ENCODE data around the gene NSUN4. TPM values are rescaled to one million over a fixed set of nuclear protein-coding genes. Genes with fewer than 3 reads are reported as not detected.
"Not testable (repeated sequence)": the region's sequence is repeated elsewhere in the genome, so short reads cannot be mapped to it uniquely, and the experiment has no call there.

Gene NSUN4
- total RNA-seq, 4 donors from 2014 or later: 1.0 to 42.4 (median 23.2) TPM

DNA sequence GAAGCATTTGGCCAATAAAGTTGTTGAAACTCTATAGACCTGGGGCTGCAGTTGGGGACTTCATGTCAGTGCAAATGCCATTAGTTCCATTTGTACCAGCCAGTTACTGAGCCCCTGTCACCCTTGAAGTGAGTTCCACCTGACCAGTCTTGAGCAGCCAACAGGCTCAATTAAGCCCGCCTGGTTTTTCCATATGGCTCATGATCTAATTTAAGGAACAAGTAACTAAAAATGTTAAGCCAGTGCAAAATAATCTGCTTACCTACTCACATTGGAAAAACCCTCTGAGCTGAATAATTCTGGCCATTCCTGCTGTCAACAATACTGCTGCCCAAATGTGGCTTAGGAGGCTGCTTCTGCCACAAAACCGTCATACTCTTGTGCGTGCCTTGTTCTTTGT lies 21.6 kb downstream of the NSUN4 start:
- intact Hi-C loops (cut with DNase I; ENCODE audit: low total_unique reads): no loop called here
- no peak for DNase-seq
- Histone ChIP-seq H3K9me3 (no peaks in the 10 kb centered on the region), H3K27me3 (no peaks in the 10 kb centered on the region), H3K4me1 (peaks cover 0 to 4% of the 10 kb centered on the region in 2 donors), H3K27ac (no peak overlapping the region), H3K4me3 (no peak overlapping the region), H3K36me3 (no peaks in the 10 kb centered on the region)
- no peak for TF ChIP-seq POLR2A (IDR thresholded peaks at IDR 0.05)
- TF ChIP-seq, protein P1, sequence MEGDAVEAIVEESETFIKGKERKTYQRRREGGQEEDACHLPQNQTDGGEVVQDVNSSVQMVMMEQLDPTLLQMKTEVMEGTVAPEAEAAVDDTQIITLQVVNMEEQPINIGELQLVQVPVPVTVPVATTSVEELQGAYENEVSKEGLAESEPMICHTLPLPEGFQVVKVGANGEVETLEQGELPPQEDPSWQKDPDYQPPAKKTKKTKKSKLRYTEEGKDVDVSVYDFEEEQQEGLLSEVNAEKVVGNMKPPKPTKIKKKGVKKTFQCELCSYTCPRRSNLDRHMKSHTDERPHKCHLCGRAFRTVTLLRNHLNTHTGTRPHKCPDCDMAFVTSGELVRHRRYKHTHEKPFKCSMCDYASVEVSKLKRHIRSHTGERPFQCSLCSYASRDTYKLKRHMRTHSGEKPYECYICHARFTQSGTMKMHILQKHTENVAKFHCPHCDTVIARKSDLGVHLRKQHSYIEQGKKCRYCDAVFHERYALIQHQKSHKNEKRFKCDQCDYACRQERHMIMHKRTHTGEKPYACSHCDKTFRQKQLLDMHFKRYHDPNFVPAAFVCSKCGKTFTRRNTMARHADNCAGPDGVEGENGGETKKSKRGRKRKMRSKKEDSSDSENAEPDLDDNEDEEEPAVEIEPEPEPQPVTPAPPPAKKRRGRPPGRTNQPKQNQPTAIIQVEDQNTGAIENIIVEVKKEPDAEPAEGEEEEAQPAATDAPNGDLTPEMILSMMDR (IDR thresholded peaks at IDR 0.05): no peak

DNA sequence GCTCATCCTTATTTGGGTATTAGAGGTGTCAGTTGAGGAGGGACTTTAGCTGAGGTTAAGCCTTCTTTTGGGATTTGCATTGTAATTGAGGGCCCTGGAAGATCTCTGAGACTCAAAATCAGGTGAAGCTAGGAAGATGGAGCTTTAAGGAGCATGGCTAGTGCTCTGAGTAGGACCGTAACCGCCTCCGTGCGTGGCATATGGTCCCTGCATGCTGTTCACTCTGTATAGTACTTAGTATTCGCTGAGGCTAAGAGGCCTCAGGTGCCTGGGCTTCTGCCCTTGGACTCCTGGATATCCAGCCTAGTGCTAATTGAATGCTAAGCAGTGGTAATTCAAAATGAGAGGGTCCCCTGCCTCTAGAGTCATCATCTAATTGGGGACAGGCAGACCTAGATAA lies 22.5 kb downstream of the NSUN4 start:
- no peak for DNase-seq
- intact Hi-C loops (cut with DNase I; ENCODE audit: low total_unique reads): no loop called here
- Histone ChIP-seq H3K27me3 (no peaks in the 10 kb centered on the region), H3K9me3 (no peaks in the 10 kb centered on the region), H3K4me3 (no peak overlapping the region), H3K4me1 (peaks cover 0 to 4% of the 10 kb centered on the region in 2 donors), H3K36me3 (no peaks in the 10 kb centered on the region), H3K27ac (no peak overlapping the region)
- TF ChIP-seq, protein P1 (IDR thresholded peaks at IDR 0.05): no peak
- TF ChIP-seq POLR2A (IDR thresholded peaks at IDR 0.05): no peak

DNA sequence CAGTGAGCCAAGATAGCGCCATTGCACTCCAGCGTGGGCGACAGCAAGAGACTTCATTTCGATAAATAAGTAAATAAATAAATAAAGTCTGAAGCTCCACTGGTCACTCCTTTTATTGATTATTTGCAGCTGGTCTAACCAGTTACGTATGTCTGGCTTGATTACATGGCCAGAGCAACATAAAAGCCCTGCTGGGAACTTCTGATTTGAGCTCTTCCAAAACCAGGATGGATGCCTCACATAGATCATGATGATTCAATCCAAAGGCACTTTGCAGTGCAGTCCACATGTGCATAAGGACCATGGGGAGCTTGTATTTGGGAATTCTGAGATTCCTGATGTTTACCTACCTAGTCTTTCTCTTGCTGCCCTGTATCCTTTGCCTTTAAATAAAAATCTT lies 24.0 kb downstream of the NSUN4 start:
- Histone ChIP-seq H3K27ac (no peak overlapping the region), H3K36me3 (no peaks in the 10 kb centered on the region), H3K27me3 (no peaks in the 10 kb centered on the region), H3K4me1 (peaks cover 0 to 4% of the 10 kb centered on the region in 2 donors), H3K4me3 (no peak overlapping the region), H3K9me3 (no peaks in the 10 kb centered on the region)
- intact Hi-C loops (cut with DNase I; ENCODE audit: low total_unique reads): no loop called here
- DNase-seq: no peak
- TF ChIP-seq, protein P1 (IDR thresholded peaks at IDR 0.05): no peak
- no peak for TF ChIP-seq POLR2A (IDR thresholded peaks at IDR 0.05)

DNA sequence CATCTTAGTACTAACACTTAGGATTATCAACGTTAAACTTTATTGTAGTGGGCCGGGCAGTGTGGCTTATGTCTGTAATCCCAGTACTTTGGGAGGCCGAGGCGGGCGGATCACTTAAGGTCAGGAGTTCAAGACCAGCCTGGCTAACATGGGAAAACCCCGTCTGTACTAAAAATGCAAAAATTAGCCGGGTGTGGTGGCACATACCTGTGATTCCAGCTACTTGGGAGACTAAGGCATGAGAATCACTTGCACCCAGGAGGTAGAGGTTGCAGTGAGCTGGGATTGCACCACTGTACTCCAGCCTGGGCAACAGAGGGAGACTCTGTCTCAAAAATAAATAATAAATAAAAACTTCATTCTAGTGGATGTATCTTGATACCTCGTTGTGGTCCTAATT lies 25.2 kb downstream of the NSUN4 start:
- H3K27me3 ChIP-seq; intact Hi-C loops (cut with DNase I; ENCODE audit: low total_unique reads); H3K27ac ChIP-seq; H3K4me3 ChIP-seq; H3K9me3 ChIP-seq; H3K4me1 ChIP-seq; H3K36me3 ChIP-seq; DNase-seq: not testable (repeated sequence)

DNA sequence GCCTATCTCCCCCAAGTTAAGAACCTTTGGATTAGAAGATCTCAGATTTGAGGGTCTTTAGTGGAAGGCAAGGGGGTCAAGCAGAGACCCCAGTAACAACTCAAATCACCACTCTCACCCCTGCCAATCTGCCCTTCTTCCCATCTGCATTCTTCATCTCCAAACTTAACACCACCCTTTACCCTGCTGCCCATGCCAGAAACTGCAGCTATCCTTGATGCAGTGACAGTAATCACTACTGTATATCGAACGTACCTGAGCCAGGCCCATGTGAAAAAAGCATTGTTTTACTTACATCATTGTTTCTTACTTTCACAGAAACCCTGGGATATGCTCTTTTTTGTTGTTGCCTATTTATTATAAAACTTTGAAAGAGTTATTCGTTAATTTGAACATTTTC lies 26.5 kb downstream of the NSUN4 start:
- no peaks in the 10 kb centered on the region for H3K36me3 ChIP-seq

DNA sequence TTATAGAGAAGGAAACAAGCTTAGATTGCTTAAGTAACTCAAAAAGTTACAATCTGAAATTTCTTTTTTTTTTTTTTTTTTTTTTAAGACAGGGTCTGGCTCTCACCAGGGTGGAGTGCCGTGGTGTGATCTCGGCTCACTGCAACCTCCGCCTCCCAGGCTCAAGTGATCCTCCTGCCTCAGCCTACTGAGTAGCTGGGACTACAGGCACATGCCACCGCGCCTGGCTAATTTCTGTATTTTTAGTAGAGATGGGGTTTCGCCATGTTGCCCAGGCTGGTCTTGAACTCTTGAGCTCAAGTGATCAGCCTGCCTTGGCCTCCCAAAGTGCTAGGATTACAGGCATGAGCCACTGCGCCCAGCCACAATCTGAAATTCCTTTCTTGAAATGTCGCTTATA lies 27.1 kb downstream of the NSUN4 start:
- H3K9me3 ChIP-seq; DNase-seq; H3K36me3 ChIP-seq; H3K27me3 ChIP-seq; H3K27ac ChIP-seq; H3K4me1 ChIP-seq; intact Hi-C loops (cut with DNase I; ENCODE audit: low total_unique reads); H3K4me3 ChIP-seq: not testable (repeated sequence)

More for the DNA sequence above, 26.5 kb downstream of the NSUN4 start:
- no peak for TF ChIP-seq POLR2A (IDR thresholded peaks at IDR 0.05)
- TF ChIP-seq, protein P1 (IDR thresholded peaks at IDR 0.05): no peak
- no peaks in the 10 kb centered on the region for H3K27me3 ChIP-seq
- H3K4me3 ChIP-seq: no peak overlapping the region
- no peak for DNase-seq
- intact Hi-C loops (cut with DNase I; ENCODE audit: low total_unique reads): no loop called here
- H3K9me3 ChIP-seq: no peaks in the 10 kb centered on the region
- H3K4me1 ChIP-seq: peaks cover 0 to 4% of the 10 kb centered on the region in 2 donors
- no peak overlapping the region for H3K27ac ChIP-seq
